Gastrocnemius medialis (tissue), 4 donors: ENCODE data around the gene EEFSEC.

ENCODE experiments used
- POLR2A ChIP-seq, 2 donors: fragments of 450-650 bp; IDR thresholded peaks; one replicate each; pipeline ENCODE4 v1.6.1; 2017; ENCODE audit warnings: antibody characterized with exemption in 2 of 2, mild to moderate bottlenecking in 2 of 2, moderate library complexity in 2 of 2
- TF ChIP-seq, protein P1 (sequence below), 5 experiments: fragments of 450-650 bp in 3 of 5; fragments of 200-600 bp in 2 of 5; sonication (generic) in 2 of 5; IDR thresholded peaks in 4 of 5; conservative IDR thresholded peaks in 1 of 5; 1 replicate in 4 of 5; 2 replicates in 1 of 5; pipeline ENCODE4 v1.5.1; 2016 to 2019; ENCODE audit warnings: antibody characterized with exemption in 5 of 5, mild to moderate bottlenecking in 3 of 5, moderate library complexity in 3 of 5

DNA sequence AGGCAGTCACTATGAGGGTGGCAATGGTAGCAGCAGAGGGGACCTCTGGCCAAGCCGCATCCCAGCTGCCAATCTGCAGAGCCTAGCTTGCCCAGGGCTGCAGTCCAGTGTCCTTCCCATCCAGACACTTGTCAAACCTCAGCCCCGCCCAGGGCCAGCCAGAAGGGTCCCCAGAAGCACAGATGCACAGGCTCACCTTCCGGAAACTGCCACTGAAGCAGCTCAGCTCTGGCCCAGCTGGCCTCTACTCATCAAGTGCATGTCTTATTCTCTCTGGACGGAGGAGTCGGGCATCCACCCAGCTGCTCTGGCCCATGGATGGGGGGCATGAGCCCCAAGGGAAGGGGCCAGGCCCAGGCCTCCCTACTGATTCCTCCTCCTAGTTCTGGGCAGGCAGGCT, 244.2 kb downstream of the EEFSEC start:
- TF ChIP-seq, protein P1, sequence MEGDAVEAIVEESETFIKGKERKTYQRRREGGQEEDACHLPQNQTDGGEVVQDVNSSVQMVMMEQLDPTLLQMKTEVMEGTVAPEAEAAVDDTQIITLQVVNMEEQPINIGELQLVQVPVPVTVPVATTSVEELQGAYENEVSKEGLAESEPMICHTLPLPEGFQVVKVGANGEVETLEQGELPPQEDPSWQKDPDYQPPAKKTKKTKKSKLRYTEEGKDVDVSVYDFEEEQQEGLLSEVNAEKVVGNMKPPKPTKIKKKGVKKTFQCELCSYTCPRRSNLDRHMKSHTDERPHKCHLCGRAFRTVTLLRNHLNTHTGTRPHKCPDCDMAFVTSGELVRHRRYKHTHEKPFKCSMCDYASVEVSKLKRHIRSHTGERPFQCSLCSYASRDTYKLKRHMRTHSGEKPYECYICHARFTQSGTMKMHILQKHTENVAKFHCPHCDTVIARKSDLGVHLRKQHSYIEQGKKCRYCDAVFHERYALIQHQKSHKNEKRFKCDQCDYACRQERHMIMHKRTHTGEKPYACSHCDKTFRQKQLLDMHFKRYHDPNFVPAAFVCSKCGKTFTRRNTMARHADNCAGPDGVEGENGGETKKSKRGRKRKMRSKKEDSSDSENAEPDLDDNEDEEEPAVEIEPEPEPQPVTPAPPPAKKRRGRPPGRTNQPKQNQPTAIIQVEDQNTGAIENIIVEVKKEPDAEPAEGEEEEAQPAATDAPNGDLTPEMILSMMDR (IDR thresholded peaks at IDR 0.05 in 4 of 5, conservative IDR thresholded peaks at IDR 0.05 in 1 of 5): no peak
- no peak for TF ChIP-seq POLR2A (IDR thresholded peaks at IDR 0.05)
